H1 (cell line): ENCODE results near the gene CDC42EP4. TPM values are rescaled to one million over a fixed set of nuclear protein-coding genes. Genes with fewer than 3 reads are reported as not detected.

Experiments used
- CTCF ChIA-PET: fragments of 300-600 bp; sonication (Branson Sonifier 250); formaldehyde crosslinking; loops from one replicate; lab custom pipeline; 2021; ENCODE audit not compliant: partially characterized antibody; lab: Charles Lee
- POLR2A ChIA-PET: fragments of 300-600 bp; sonication (Branson Sonifier 250); formaldehyde crosslinking; loops from one replicate; lab custom pipeline; 2021; ENCODE audit warnings: inconsistent platforms; ENCODE audit not compliant: partially characterized antibody; lab: Charles Lee
- DNase-seq, 2 experiments: peaks; one replicate each; pipeline versions ENCODE4 v3.0.0 to v3.0.0-alpha.2; 2010 to 2022; ENCODE audit warnings: low spot score in 2 of 2, low read depth in 1 of 2, mixed read lengths in 1 of 2
- FAIRE-seq: peaks from 2 replicates; lab custom pipeline; 2011; peaks lifted over from hg19 to GRCh38; lab: Jason Lieb, UNC
- H2AFZ ChIP-seq: 2 replicates; pipeline ENCODE4 v1.8.1; 2012; ENCODE audit warnings: low read length, inconsistent platforms
- H2AK5ac ChIP-seq: 2 replicates; pipeline ENCODE4 v1.6.1; 2013; ENCODE audit warnings: low read depth, low read length
- H2BK120ac ChIP-seq: replicated peaks from 2 replicates; pipeline ENCODE3; 2013; ENCODE audit warnings: low read depth, low read length, inconsistent platforms
- H2BK12ac ChIP-seq: 2 replicates; pipeline ENCODE4 v1.6.1; 2013; ENCODE audit warnings: low read depth, low read length
- H2BK15ac ChIP-seq: 2 replicates; pipeline ENCODE4 v1.6.1; 2013; ENCODE audit warnings: low read length
- H2BK20ac ChIP-seq: 2 replicates; pipeline ENCODE4 v1.6.1; 2013; ENCODE audit warnings: low read length
- H2BK5ac ChIP-seq: 2 replicates; pipeline ENCODE4 v1.6.1; 2013; ENCODE audit warnings: low read depth, low read length
- H3K14ac ChIP-seq: 2 replicates; pipeline ENCODE4 v1.6.1; 2013; ENCODE audit warnings: inconsistent platforms; ENCODE audit not compliant: insufficient read length
- H3K18ac ChIP-seq: 2 replicates; pipeline ENCODE4 v1.6.1; 2013; ENCODE audit warnings: low read length; ENCODE audit errors: extremely low read depth
- H3K23ac ChIP-seq: 2 replicates; pipeline ENCODE4 v1.6.1; 2013; ENCODE audit warnings: inconsistent platforms; ENCODE audit not compliant: insufficient read length
- H3K23me2 ChIP-seq: 2 replicates; pipeline ENCODE4 v1.6.1; 2013; ENCODE audit warnings: low read depth, low read length
- H3K27ac ChIP-seq: 2 replicates; pipeline ENCODE4 v1.6.1; 2011; ENCODE audit warnings: low read depth, low read length, inconsistent platforms
- H3K27me3 ChIP-seq, 4 experiments: replicated peaks in 1 of 4; 1 replicate in 1 of 4; 2 replicates in 3 of 4; pipeline versions ENCODE4 v1.6.1 to v1.8.1; 2011 to 2013; ENCODE audit warnings: low read length in 3 of 4, mild to moderate bottlenecking in 3 of 4, inconsistent platforms in 2 of 4, mixed read lengths in 2 of 4, moderate library complexity in 1 of 4; ENCODE audit not compliant: control insufficient read depth in 3 of 4, insufficient read depth in 3 of 4; ENCODE audit errors: extremely low read depth in 1 of 4
- H3K36me3 ChIP-seq, 4 experiments: 2 replicates each; pipeline versions ENCODE4 v1.6.1 to v1.8.1; 2011 to 2013; ENCODE audit warnings: mild to moderate bottlenecking in 4 of 4, low read length in 3 of 4, moderate library complexity in 2 of 4, control low read depth in 1 of 4, inconsistent platforms in 1 of 4; ENCODE audit not compliant: insufficient read depth in 4 of 4, control insufficient read depth in 2 of 4
- H3K4ac ChIP-seq: replicated peaks from 2 replicates; pipeline ENCODE3; 2013; ENCODE audit warnings: low read length, low read depth, mixed read lengths, inconsistent platforms; ENCODE audit not compliant: insufficient read length
- H3K4me1 ChIP-seq, 4 experiments: replicated peaks in 1 of 4; 1 replicate in 1 of 4; 2 replicates in 3 of 4; pipeline versions ENCODE4 v1.6.1 to v1.8.1; 2011 to 2013; ENCODE audit warnings: low read length in 3 of 4, inconsistent platforms in 2 of 4, mixed read lengths in 1 of 4; ENCODE audit not compliant: insufficient read depth in 4 of 4, control insufficient read depth in 3 of 4
- H3K4me2 ChIP-seq, 2 experiments: 2 replicates each; pipeline versions ENCODE4 v1.6.1 to v1.8.1; 2011 to 2013; ENCODE audit warnings: low read depth in 2 of 2, low read length in 2 of 2, control low read depth in 1 of 2, inconsistent platforms in 1 of 2, mild to moderate bottlenecking in 1 of 2; ENCODE audit not compliant: insufficient read depth in 1 of 2
- H3K4me3 ChIP-seq, 4 experiments: fragments of 200-600, 300-600 bp in 1 of 4; sonication (generic), shearing (Covaris generic), sonication (Bioruptor Twin) in 1 of 4; 2 replicates each; pipeline versions ENCODE4 v1.5.1 to v1.8.1; 2011 to 2016; ENCODE audit warnings: low read length in 4 of 4, low read depth in 3 of 4, control low read depth in 2 of 4, inconsistent platforms in 2 of 4, mild to moderate bottlenecking in 2 of 4, mixed read lengths in 1 of 4, moderate library complexity in 1 of 4; ENCODE audit not compliant: insufficient read depth in 2 of 4; ENCODE audit errors: extremely low read depth in 1 of 4
- H3K56ac ChIP-seq: replicated peaks from 2 replicates; pipeline ENCODE3; 2013; ENCODE audit warnings: low read depth, mild to moderate bottlenecking, mixed read lengths, low read length, inconsistent platforms; ENCODE audit not compliant: insufficient read length
- H3K79me1 ChIP-seq: 2 replicates; pipeline ENCODE4 v1.6.1; 2013; ENCODE audit warnings: low read depth, low read length, control low read depth
- H3K79me2 ChIP-seq, 2 experiments: 2 replicates each; pipeline versions ENCODE4 v1.6.1 to v1.8.1; 2012 to 2013; ENCODE audit warnings: low read length in 2 of 2, mild to moderate bottlenecking in 2 of 2, inconsistent platforms in 1 of 2; ENCODE audit not compliant: insufficient read depth in 2 of 2, control insufficient read depth in 1 of 2
- H3K9ac ChIP-seq, 4 experiments: replicated peaks in 1 of 4; 1 replicate in 1 of 4; 2 replicates in 3 of 4; pipeline versions ENCODE4 v1.6.1 to v1.8.1; 2011 to 2013; ENCODE audit warnings: low read depth in 3 of 4, low read length in 3 of 4, control low read depth in 2 of 4, mild to moderate bottlenecking in 2 of 4, moderate library complexity in 2 of 4, inconsistent platforms in 1 of 4; ENCODE audit errors: extremely low read depth in 1 of 4
- H3K9me3 ChIP-seq, 2 experiments: 2 replicates each; pipeline versions ENCODE4 v1.6.1 to v1.8.1; 2012 to 2013; ENCODE audit warnings: mild to moderate bottlenecking in 2 of 2, moderate library complexity in 2 of 2, control low read depth in 1 of 2, inconsistent platforms in 1 of 2, low read depth in 1 of 2, low read length in 1 of 2, mixed read lengths in 1 of 2; ENCODE audit not compliant: insufficient read depth in 2 of 2
- H4K20me1 ChIP-seq, 2 experiments: replicated peaks in 1 of 2; 2 replicates each; pipeline versions ENCODE3 to v1.8.1; 2011 to 2013; ENCODE audit warnings: inconsistent platforms in 2 of 2, low read length in 2 of 2, mild to moderate bottlenecking in 1 of 2; ENCODE audit not compliant: insufficient read depth in 2 of 2, control insufficient read depth in 1 of 2
- H4K5ac ChIP-seq: 2 replicates; pipeline ENCODE4 v1.6.1; 2013; ENCODE audit warnings: low read length, low read depth, mixed read lengths, inconsistent platforms; ENCODE audit not compliant: insufficient read length
- H4K8ac ChIP-seq: 2 replicates; pipeline ENCODE4 v1.8.0; 2013; ENCODE audit warnings: mild to moderate bottlenecking, moderate library complexity, low read length, inconsistent platforms; ENCODE audit not compliant: insufficient read depth; ENCODE audit errors: extremely low read depth
- H4K91ac ChIP-seq: replicated peaks from 2 replicates; pipeline ENCODE3; 2013; ENCODE audit warnings: low read length, mixed read lengths, inconsistent platforms; ENCODE audit not compliant: insufficient read length
- BACH1 ChIP-seq: IDR thresholded peaks from 2 replicates; pipeline ENCODE4 v1.6.1; 2012; ENCODE audit warnings: low read length, improper control_type of control experiment
- JUN ChIP-seq: IDR thresholded peaks from 2 replicates; pipeline ENCODE4 v1.6.1; 2011; ENCODE audit warnings: low read depth, mild to moderate bottlenecking, improper control_type of control experiment, low read length
- NRF1 ChIP-seq: IDR thresholded peaks from 2 replicates; pipeline ENCODE4 v1.6.1; 2011; ENCODE audit warnings: mild to moderate bottlenecking, low read depth, low read length, improper control_type of control experiment
- RFX5 ChIP-seq: IDR thresholded peaks from 2 replicates; pipeline ENCODE4 v1.6.1; 2011; ENCODE audit warnings: low read depth, low read length, improper control_type of control experiment, borderline replicate concordance
- WGBS, 2 experiments: shearing (Covaris generic) in 1 of 2; methylation state at CpG; one replicate each; pipeline versions ENCODE4 v1.1.6 to v1.1.7; 2013 to 2015; ENCODE audit warnings: low lambda C conversion rate in 2 of 2, mixed read lengths in 2 of 2, inconsistent platforms in 1 of 2, low coverage in 1 of 2, missing lambda C conversion rate in 1 of 2; ENCODE audit not compliant: insufficient replicate concordance in 2 of 2, insufficient coverage in 1 of 2, insufficient read length in 1 of 2; ENCODE audit errors: extremely low coverage in 1 of 2, missing lambda C conversion rate in 1 of 2; 5-methylcytosine and 5-hydroxymethylcytosine counted together
- polyA plus RNA-seq, 7 experiments: library from polyadenylated mRNA; depleted of rRNA in 3 of 7; stranded (reverse) in 5 of 7; unstranded in 2 of 7; fragments of >200 nt in 5 of 7; fragments of 200-250 nt in 2 of 7; gene quantifications; 1 replicate in 5 of 7; 2 replicates in 1 of 7; 4 replicates in 1 of 7; pipeline versions ENCODE4 v1.2.1 to v1.2.3, GENCODE V29; 2011 to 2013; ENCODE audit warnings: missing spikeins in 2 of 7, mixed read lengths in 2 of 7
- total RNA-seq: library from RNA; stranded (reverse); fragmentation: NEBNext Ultra II Directional; extraction: Animal tissue kit (Norgen Biotek cat#: 25700); gene quantifications from 2 replicates; pipeline ENCODE4 v1.2.1, GENCODE V29; 2021
- TF ChIP-seq, protein P1 (sequence below): IDR thresholded peaks from 2 replicates; pipeline ENCODE4 v1.6.1; 2011; ENCODE audit warnings: low read length, improper control_type of control experiment

CDC42EP4 gene
- total and polyA plus RNA-seq, 2 of the 8 experiments (the other 6 are each of a cell fraction or from before 2014, with no cell fraction given): 8.8 to 12.6 TPM

GRCh38 chr17:73272906-73273218 is 38.9 kb downstream of the CDC42EP4 start:
- Histone ChIP-seq H3K4me2 (no peak overlapping the region), H4K20me1 (no peaks in the 10 kb centered on the region), H2BK12ac (no peak overlapping the region), H2BK15ac (no peak overlapping the region), H3K23me2 (peaks cover 5% of the 10 kb centered on the region; the same call in 1 of the 2 replicates), H3K18ac (no peak overlapping the region), H2AFZ (no peak overlapping the region), H2BK20ac (no peak overlapping the region), H2AK5ac (no peak overlapping the region), H3K79me1 (no peaks in the 10 kb centered on the region), H3K9me3 (peaks cover 0 to 3% of the 10 kb centered on the region in 2 experiments; a peak in 1 of 4 replicates), H2BK120ac (no peak overlapping the region), H3K23ac (no peak overlapping the region), H4K5ac (no peak overlapping the region), H3K27me3 (no peaks in the 10 kb centered on the region), H2BK5ac (no peak overlapping the region), H3K4me3 (no peak overlapping the region), H3K56ac (no peak overlapping the region), H3K36me3 (no peaks in the 10 kb centered on the region), H3K9ac (no peak overlapping the region), H3K27ac (no peak overlapping the region), H3K79me2 (no peaks in the 10 kb centered on the region), H3K14ac (no peak overlapping the region), H3K4ac (no peak overlapping the region), H4K91ac (no peak overlapping the region), H4K8ac (no peak overlapping the region), H3K4me1 (no peaks in the 10 kb centered on the region)
- ChIA-PET CTCF (no interaction called here), POLR2A (no interaction called here)
- FAIRE-seq: no peak
- 89% methylated on average over 8 of the region's 8 CpGs; no CpG with 5 or more reads in 1 of the 2 experiments for WGBS, 2 experiments
- DNase-seq: no peak
- TF ChIP-seq RFX5 (no peak), JUN (no peak), BACH1 (no peak), NRF1 (no peak)
- TF ChIP-seq, protein P1, sequence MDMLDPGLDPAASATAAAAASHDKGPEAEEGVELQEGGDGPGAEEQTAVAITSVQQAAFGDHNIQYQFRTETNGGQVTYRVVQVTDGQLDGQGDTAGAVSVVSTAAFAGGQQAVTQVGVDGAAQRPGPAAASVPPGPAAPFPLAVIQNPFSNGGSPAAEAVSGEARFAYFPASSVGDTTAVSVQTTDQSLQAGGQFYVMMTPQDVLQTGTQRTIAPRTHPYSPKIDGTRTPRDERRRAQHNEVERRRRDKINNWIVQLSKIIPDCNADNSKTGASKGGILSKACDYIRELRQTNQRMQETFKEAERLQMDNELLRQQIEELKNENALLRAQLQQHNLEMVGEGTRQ: no peak
